HepG2 (cell line): ENCODE data around the gene EPB41. TPM values are rescaled to one million over a fixed set of nuclear protein-coding genes. Genes with fewer than 3 reads are reported as not detected.

Experiments used
- AHDC1 ChIP-seq: sonication (generic); formaldehyde crosslinking; IDR thresholded peaks from 2 replicates; pipeline ENCODE4 v1.5.1; 2020; ENCODE audit warnings: mild to moderate bottlenecking, missing genetic modification reagents, borderline replicate concordance
- ATM ChIP-seq: fragments of 450-650 bp; IDR thresholded peaks from 2 replicates; pipeline ENCODE4 v1.7.1; 2017; ENCODE audit warnings: mild to moderate bottlenecking, borderline replicate concordance
- CTCF ChIP-seq: sonication (generic); formaldehyde crosslinking; IDR thresholded peaks from 2 replicates; pipeline ENCODE4 v1.5.0; 2020; ENCODE audit warnings: mild to moderate bottlenecking, missing genetic modification reagents, moderate library complexity
- KDM2A ChIP-seq: sonication (generic); formaldehyde crosslinking; IDR thresholded peaks from 2 replicates; pipeline ENCODE4 v1.4.0; 2020; ENCODE audit warnings: low read depth, missing genetic modification reagents, borderline replicate concordance
- MED8 ChIP-seq: sonication (generic); formaldehyde crosslinking; IDR thresholded peaks from 2 replicates; pipeline ENCODE4 v1.8.1; 2023; ENCODE audit warnings: mild to moderate bottlenecking, missing genetic modification reagents; ENCODE audit not compliant: insufficient replicate concordance
- NCOA5 ChIP-seq: sonication (generic); formaldehyde crosslinking; IDR thresholded peaks from 2 replicates; pipeline ENCODE4 v1.4.0; 2020; ENCODE audit warnings: missing genetic modification reagents
- RFXAP ChIP-seq: sonication (generic); formaldehyde crosslinking; IDR thresholded peaks from 2 replicates; pipeline ENCODE4 v1.4.0; 2020; ENCODE audit warnings: missing genetic modification reagents, borderline replicate concordance
- SALL1 ChIP-seq: sonication (generic); formaldehyde crosslinking; IDR thresholded peaks from 2 replicates; pipeline ENCODE4 v1.8.0; 2022; ENCODE audit warnings: mild to moderate bottlenecking, missing genetic modification reagents
- SP2 ChIP-seq: sonication (generic); formaldehyde crosslinking; IDR thresholded peaks from 2 replicates; pipeline ENCODE4 v1.5.1; 2020; ENCODE audit warnings: mild to moderate bottlenecking, missing genetic modification reagents
- ZNF292 ChIP-seq: sonication (generic); formaldehyde crosslinking; IDR thresholded peaks from 2 replicates; pipeline ENCODE4 v1.8.1; 2022; ENCODE audit warnings: mild to moderate bottlenecking, low read depth, missing genetic modification reagents, borderline replicate concordance
- ZNF30 ChIP-seq: sonication (generic); formaldehyde crosslinking; IDR thresholded peaks from 2 replicates; pipeline ENCODE4 v1.5.0; 2020; ENCODE audit warnings: mild to moderate bottlenecking, missing genetic modification reagents
- ZNF335 ChIP-seq: sonication (generic); formaldehyde crosslinking; IDR thresholded peaks from 2 replicates; pipeline ENCODE4 v1.4.0; 2020; ENCODE audit warnings: missing genetic modification reagents
- ZNF646 ChIP-seq: sonication (generic); formaldehyde crosslinking; IDR thresholded peaks from 2 replicates; pipeline ENCODE4 v1.9.0; 2021; ENCODE audit warnings: mild to moderate bottlenecking, missing genetic modification reagents
- ZNF773 ChIP-seq: sonication (generic); formaldehyde crosslinking; IDR thresholded peaks from 2 replicates; pipeline ENCODE4 v1.4.0; 2020; ENCODE audit warnings: missing genetic modification reagents, borderline replicate concordance
- polyA plus RNA-seq, 8 experiments: library from polyadenylated mRNA; depleted of rRNA in 3 of 8; stranded (reverse) in 7 of 8; unstranded in 1 of 8; fragments of >200 nt; fragmentation: Illumina TruSeq in 4 of 8; extraction: Trizol in 4 of 8; gene quantifications; 2 replicates each; pipeline versions ENCODE4 v1.2.1 to v1.2.3, GENCODE V29; 2011 to 2016; ENCODE audit warnings: low read depth in 4 of 8, missing spikeins in 1 of 8, mixed read lengths in 1 of 8; ENCODE audit not compliant: insufficient read depth in 1 of 8
- total RNA-seq, 5 experiments: library from RNA; depleted of rRNA; stranded (reverse); fragments of >200 nt; fragmentation: Illumina TruSeq; extraction: Trizol; gene quantifications; 2 replicates each; pipeline ENCODE4 v1.2.3, GENCODE V29; 2016; ENCODE audit warnings: low read depth in 1 of 5

The EPB41 gene
- total and polyA plus RNA-seq, 2 of the 13 experiments (the other 11 are each of a cell fraction or from before 2014, with no cell fraction given), result 34.5 to 46.7 TPM

- TF ChIP-seq AHDC1 (CRISPR knock-in tag), result 0 out of 2 replicates have a peak, but pooled peaks have one; percentile 30
- no peak for TF ChIP-seq ZNF646 (CRISPR knock-in tag)
- no peak for TF ChIP-seq ZNF292 (CRISPR knock-in tag)
- no peak for TF ChIP-seq ZNF335 (CRISPR knock-in tag)
- no peak for TF ChIP-seq RFXAP (CRISPR knock-in tag)
- no peak for TF ChIP-seq MED8 (CRISPR knock-in tag)
- TF ChIP-seq KDM2A (CRISPR knock-in tag), result peak; percentile 68; the same call in 1 of the 2 replicates
- no peak for TF ChIP-seq NCOA5
- peak; percentile 66 for TF ChIP-seq CTCF (CRISPR knock-in tag)
- no peak; the same call in 1 of the 2 replicates for TF ChIP-seq SALL1 (CRISPR knock-in tag)
- TF ChIP-seq ZNF773, result no peak
- TF ChIP-seq ATM, result no peak
- no peak for TF ChIP-seq ZNF30
- 0 out of 2 replicates have a peak, but pooled peaks have one; percentile 13 for TF ChIP-seq SP2 (CRISPR knock-in tag)
Measured at GRCh38 chr1:29124366-29125236, 210.2 kb downstream of the EPB41 start (continued).
